WTC11 (cell line): ENCODE measurements around the gene NKX6-1.

ENCODE experiments used
- ATF3 ChIP-seq: sonication (generic); formaldehyde crosslinking; conservative IDR thresholded peaks from 2 replicates; pipeline ENCODE4 v1.8.1; 2022; ENCODE audit warnings: mild to moderate bottlenecking, missing genetic modification reagents
- CTCF ChIP-seq: fragments of 200-600 bp; IDR thresholded peaks from 2 replicates; pipeline ENCODE4 v1.8.0; 2022; ENCODE audit warnings: antibody characterized with exemption
- IRF1 ChIP-seq: sonication (generic); formaldehyde crosslinking; IDR thresholded peaks from 2 replicates; pipeline ENCODE4 v1.8.0; 2023; ENCODE audit warnings: missing genetic modification reagents
- JUN ChIP-seq: sonication (generic); formaldehyde crosslinking; IDR thresholded peaks from 2 replicates; pipeline ENCODE4 v1.8.0; 2023; ENCODE audit warnings: mild to moderate bottlenecking, missing genetic modification reagents
- MYBL2 ChIP-seq: sonication (generic); formaldehyde crosslinking; IDR thresholded peaks from 2 replicates; pipeline ENCODE4 v1.8.1; 2023; ENCODE audit warnings: mild to moderate bottlenecking, moderate library complexity, missing genetic modification reagents
- NR1H2 ChIP-seq: sonication (generic); formaldehyde crosslinking; IDR thresholded peaks from 2 replicates; pipeline ENCODE4 v1.9.0; 2021; ENCODE audit warnings: mild to moderate bottlenecking, moderate library complexity, missing genetic modification reagents
- NR2C2 ChIP-seq: sonication (generic); formaldehyde crosslinking; IDR thresholded peaks from 2 replicates; pipeline ENCODE4 v1.8.0; 2022; ENCODE audit warnings: mild to moderate bottlenecking, missing genetic modification reagents
- PRDM15 ChIP-seq: sonication (generic); formaldehyde crosslinking; IDR thresholded peaks from 2 replicates; pipeline ENCODE4 v1.8.0; 2022; ENCODE audit warnings: missing genetic modification reagents
- RELA ChIP-seq: sonication (generic); formaldehyde crosslinking; IDR thresholded peaks from 2 replicates; pipeline ENCODE4 v1.8.1; 2022; ENCODE audit warnings: missing genetic modification reagents, mild to moderate bottlenecking, borderline replicate concordance

- TF ChIP-seq IRF1 (CRISPR knock-in tag) (no peak), JUN (CRISPR knock-in tag) (no peak), MYBL2 (CRISPR knock-in tag) (no peak), PRDM15 (CRISPR knock-in tag) (no peak), NR2C2 (CRISPR knock-in tag) (no peak), ATF3 (CRISPR knock-in tag) (no peak), CTCF (no peak), RELA (CRISPR knock-in tag) (no peak), NR1H2 (CRISPR knock-in tag) (no peak)
Observed at GRCh38 chr4:84527391-84527790, 28.3 kb upstream of the NKX6-1 start.
